Measurements from ENCODE around the gene CCDC92B. TPM values are rescaled to one million over a fixed set of nuclear protein-coding genes. Genes with fewer than 3 reads are reported as not detected.

The CCDC92B gene
- total and polyA plus RNA-seq, 2 of the 13 experiments (the other 11 are each of a cell fraction or from before 2014, with no cell fraction given), result not detected

DNA sequence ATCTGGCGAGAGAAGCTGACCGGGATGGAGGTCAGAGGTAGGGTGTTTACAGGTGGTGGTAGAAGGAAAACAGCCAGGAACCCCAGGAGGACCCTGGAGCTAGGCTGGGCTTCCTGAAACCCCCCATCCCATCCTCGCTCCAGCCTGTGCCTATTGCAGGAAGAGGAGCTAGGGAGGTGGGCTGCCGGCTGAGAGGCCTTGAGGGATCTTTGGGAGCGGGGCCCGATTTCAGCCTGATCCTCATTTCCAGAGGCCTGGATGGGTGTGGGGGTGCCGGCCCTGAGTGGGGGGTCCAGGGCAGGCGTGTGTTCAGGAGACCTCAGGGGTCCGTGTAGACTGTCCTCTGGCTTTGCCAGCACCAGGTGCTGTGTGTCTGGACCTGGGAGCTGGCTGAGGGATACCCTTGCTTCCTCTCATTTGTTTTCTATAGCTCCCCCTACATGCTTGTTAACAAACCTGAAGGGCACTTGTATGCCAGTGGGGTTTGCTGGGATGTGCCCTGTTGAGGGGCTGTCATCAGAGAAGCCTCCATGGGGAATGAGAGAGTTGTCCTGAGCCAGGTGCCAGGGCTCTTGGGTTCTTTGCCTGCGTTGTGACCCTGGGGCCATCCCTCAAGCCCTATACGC, 27.9 kb upstream of the CCDC92B start (continued):
- TF ChIP-seq ZNF883 (CRISPR knock-in tag; IDR thresholded peaks at IDR 0.05; ENCODE audit: not compliant biosample characterization), result peak; percentile 43
- TF ChIP-seq, protein P1, sequence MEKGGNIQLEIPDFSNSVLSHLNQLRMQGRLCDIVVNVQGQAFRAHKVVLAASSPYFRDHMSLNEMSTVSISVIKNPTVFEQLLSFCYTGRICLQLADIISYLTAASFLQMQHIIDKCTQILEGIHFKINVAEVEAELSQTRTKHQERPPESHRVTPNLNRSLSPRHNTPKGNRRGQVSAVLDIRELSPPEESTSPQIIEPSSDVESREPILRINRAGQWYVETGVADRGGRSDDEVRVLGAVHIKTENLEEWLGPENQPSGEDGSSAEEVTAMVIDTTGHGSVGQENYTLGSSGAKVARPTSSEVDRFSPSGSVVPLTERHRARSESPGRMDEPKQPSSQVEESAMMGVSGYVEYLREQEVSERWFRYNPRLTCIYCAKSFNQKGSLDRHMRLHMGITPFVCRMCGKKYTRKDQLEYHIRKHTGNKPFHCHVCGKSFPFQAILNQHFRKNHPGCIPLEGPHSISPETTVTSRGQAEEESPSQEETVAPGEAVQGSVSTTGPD (CRISPR knock-in tag; IDR thresholded peaks at IDR 0.05), result 0 out of 2 replicates have a peak, but pooled peaks have one; percentile 41
- 0 out of 2 replicates have a peak, but pooled peaks have one; percentile 10 for TF ChIP-seq ARHGAP35 (CRISPR knock-in tag; IDR thresholded peaks at IDR 0.05; ENCODE audit: borderline replicate concordance)
- TF ChIP-seq, protein P2, sequence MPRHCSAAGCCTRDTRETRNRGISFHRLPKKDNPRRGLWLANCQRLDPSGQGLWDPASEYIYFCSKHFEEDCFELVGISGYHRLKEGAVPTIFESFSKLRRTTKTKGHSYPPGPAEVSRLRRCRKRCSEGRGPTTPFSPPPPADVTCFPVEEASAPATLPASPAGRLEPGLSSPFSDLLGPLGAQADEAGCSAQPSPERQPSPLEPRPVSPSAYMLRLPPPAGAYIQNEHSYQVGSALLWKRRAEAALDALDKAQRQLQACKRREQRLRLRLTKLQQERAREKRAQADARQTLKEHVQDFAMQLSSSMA (CRISPR knock-in tag; IDR thresholded peaks at IDR 0.05), result 0 out of 2 replicates have a peak, but pooled peaks have one; percentile 48
- no peak for TF ChIP-seq SOX6 (IDR thresholded peaks at IDR 0.05)
- peak; percentile 38; the same call in 1 of the 2 replicates for TF ChIP-seq SOX6 (CRISPR knock-in tag; IDR thresholded peaks at IDR 0.05)
- peak; percentile 57; the same call in 1 of the 2 replicates for TF ChIP-seq ZNF678 (CRISPR knock-in tag; IDR thresholded peaks at IDR 0.05)
- no peak for TF ChIP-seq TBL1XR1 (IDR thresholded peaks at IDR 0.05; ENCODE audit: borderline replicate concordance, low read length, partially characterized antibody)
- 0 out of 2 replicates have a peak, but pooled peaks have one; percentile 10 for TF ChIP-seq ZBTB7B (CRISPR knock-in tag; IDR thresholded peaks at IDR 0.05)
- TF ChIP-seq RFX5 (IDR thresholded peaks at IDR 0.05; ENCODE audit: low read depth, low read length), result no peak
- no peak for TF ChIP-seq ISL2 (CRISPR knock-in tag; IDR thresholded peaks at IDR 0.05)
- no peak for TF ChIP-seq PTBP1 (IDR thresholded peaks at IDR 0.05; ENCODE audit: low read depth, low read length, poor library complexity, severe bottlenecking)
